ENCODE results near the gene NBEA.
"Not testable (repeated sequence)": the region's sequence is repeated elsewhere in the genome, so short reads cannot be mapped to it uniquely, and the experiment has no call there.

Gene NBEA

GRCh38 chr13:34913040-34913439 lies 29.0 kb upstream of the NBEA start:
- H3K27ac ChIP-seq: no peak overlapping the region
- TF ChIP-seq CTCF (conservative IDR thresholded peaks at IDR 0.05): no peak

GRCh38 chr13:34914416-34914815 lies 27.7 kb upstream of the NBEA start:
- TF ChIP-seq CTCF (conservative IDR thresholded peaks at IDR 0.05): no peak
- no peak overlapping the region for H3K27ac ChIP-seq

- no peak for TF ChIP-seq CTCF (conservative IDR thresholded peaks at IDR 0.05)
- H3K27ac ChIP-seq: no peak overlapping the region
Observed at GRCh38 chr13:34926508-34926907, 15.6 kb upstream of the NBEA start.

- not testable (repeated sequence) for H3K27ac ChIP-seq
Observed at GRCh38 chr13:34928676-34929075, 13.4 kb upstream of the NBEA start.

- H3K27ac ChIP-seq: peak overlapping the region; percentile 92
- no peak for TF ChIP-seq CTCF (conservative IDR thresholded peaks at IDR 0.05)
Observed at GRCh38 chr13:34931572-34931971, 10.5 kb upstream of the NBEA start.

- H3K27ac ChIP-seq: peak overlapping the region; percentile 92
- no peak for TF ChIP-seq CTCF (conservative IDR thresholded peaks at IDR 0.05)
Observed at GRCh38 chr13:34933349-34933748, 8.7 kb upstream of the NBEA start.

- H3K27ac ChIP-seq: peak overlapping the region; percentile 92
- TF ChIP-seq CTCF (conservative IDR thresholded peaks at IDR 0.05): no peak
Observed at GRCh38 chr13:34933786-34934185, 8.3 kb upstream of the NBEA start.

GRCh38 chr13:34935841-34936240 lies 6.2 kb upstream of the NBEA start:
- TF ChIP-seq CTCF (conservative IDR thresholded peaks at IDR 0.05): no peak
- H3K27ac ChIP-seq: peak overlapping the region; percentile 92; the same call in 1 of the 2 replicates
